NCI-H446 (cell line): ENCODE measurements around the gene FOSB.
"Not testable (repeated sequence)": the region's sequence is repeated elsewhere in the genome, so short reads cannot be mapped to it uniquely, and the experiment has no call there.

Source experiments
- DNase-seq, 2 experiments: peaks; one replicate each; lab custom pipeline; 2025; lab: John Stamatoyannopoulos, UW

The FOSB gene

DNA sequence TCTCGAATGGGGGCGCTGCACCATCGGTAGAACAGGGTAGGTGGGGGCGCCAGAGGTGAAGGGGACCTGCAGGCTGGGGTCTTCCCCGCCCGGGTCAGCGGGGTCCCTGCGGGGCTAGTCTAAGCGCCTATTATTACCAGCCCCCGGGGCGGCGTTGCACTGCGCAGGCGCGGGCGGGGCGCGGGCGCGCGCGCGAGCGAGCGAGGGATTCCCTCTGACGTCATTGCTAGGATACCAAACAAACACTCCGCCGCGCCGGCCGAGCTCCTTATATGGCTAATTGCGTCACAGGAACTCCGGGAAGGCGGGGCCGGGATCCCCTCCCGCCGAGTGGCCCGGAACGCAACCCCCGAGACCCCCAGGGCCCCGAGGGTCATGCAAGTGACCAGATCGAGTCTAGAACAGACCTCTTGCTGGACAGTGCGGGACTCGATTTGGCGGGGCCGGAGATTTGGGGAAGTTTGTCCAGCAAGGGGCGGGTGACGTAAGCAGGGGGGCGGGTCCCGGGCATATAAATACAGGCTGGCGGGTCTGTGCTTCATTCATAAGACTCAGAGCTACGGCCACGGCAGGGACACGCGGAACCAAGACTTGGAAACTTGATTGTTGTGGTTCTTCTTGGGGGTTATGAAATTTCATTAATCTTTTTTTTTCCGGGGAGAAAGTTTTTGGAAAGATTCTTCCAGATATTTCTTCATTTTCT lies at the start of gene FOSB:
FOSB (plus strand) TSS at position 541 of the 703 bp plus-strand sequence. CDS start 591 bp downstream, outside the sequence.
- DNase-seq: peak; percentile 97 to 98

DNA sequence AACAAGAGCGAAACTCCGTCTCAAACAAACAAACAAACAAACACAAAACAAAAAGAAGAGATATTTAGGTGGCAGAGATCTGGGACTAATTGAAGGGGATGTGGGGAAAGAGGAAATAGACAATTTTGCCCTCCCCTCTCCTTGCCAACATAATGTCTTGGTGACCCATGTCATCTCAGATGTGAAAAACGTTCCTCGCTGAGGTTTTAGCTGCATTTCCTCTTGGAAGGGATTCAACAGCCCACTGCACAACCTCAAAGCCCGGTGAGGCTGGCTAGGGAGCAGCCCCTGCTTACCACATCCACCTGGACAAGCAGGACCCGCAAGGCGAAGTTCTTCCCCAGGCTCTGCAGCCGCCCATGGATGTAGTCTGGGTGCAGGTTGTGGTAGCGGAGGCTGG lies 49.0 kb upstream of the FOSB start:
- DNase-seq: no peak

DNA sequence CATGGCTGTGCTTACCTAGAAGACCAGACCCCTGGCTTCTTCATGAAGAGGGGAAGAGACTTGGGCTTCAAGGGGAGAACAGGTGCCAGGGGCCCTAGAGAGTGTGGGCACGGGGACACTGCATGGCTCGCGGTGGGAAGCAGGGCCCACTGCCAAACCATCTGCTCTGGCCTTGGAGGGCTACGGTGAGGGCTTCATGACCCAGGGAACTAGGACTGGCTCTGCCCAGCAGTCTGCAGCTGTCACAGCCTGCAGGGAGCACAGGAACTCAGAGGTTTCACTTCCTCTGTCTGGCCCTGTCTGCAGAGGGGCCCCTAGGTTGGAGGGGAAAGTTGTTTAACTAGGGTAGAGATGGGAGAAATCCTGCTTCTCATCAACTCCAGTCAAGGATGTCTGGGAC lies 48.4 kb upstream of the FOSB start:
- DNase-seq: peak in 1 of 2 experiments; percentile 25

DNA sequence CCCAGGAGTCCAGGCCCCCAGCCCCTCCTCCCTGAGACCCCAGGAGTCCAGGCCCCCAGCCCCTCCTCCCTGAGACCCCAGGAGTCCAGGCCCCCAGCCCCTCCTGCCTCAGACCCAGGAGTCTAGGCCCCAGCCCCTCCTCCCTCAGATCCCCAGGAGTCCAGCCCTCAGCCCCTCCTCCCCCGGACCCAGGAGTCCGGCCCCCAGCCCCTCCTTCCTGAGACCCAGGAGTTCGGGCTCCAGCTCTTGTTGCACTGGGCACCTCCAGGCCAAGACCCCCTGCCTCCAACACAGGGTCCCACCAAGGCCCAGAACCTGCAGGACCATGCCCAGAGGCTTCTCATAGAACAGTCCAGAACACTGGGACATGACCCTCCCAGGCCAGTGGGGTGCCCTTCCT lies 47.9 kb upstream of the FOSB start:
- DNase-seq: no peak

DNA sequence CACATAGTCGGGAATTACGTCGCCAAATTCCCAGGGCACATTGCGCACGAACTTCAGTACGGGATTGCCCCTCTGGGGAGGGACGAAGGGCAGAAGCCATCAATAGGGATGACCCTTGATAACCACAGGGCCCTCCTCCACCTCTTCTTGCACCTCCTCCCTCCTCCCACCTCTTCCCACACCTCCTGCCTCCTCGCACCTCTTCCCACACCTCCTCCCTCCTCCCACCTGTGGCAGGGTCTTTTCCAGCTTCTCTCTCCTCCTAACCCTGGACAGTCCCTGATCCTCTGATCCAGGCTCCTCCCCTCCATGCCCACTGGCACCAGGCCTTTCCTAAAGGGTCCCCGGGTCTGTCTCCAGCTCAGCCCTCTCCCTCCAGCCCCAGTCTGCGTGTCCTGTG lies 47.4 kb upstream of the FOSB start:
- no peak for DNase-seq

DNA sequence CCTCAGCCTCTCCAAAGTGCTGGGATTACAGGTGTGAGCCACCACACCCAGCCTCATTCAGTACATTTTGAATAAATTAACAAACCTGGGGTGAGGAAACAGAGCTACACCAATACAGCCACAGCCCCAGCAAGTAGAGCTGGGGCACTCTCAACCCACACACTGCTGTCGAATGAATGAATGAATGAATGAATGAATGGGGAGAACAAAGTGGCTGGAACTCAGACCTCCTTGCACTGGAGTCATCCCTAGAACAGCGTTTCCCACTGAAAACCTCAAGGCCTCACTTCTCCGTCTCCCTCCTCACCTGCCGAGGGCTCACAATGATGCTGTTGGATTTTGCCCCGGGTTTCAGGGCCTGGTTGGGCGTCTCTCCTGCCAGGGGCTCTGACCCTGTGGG lies 46.9 kb upstream of the FOSB start:
- no peak for DNase-seq

DNA sequence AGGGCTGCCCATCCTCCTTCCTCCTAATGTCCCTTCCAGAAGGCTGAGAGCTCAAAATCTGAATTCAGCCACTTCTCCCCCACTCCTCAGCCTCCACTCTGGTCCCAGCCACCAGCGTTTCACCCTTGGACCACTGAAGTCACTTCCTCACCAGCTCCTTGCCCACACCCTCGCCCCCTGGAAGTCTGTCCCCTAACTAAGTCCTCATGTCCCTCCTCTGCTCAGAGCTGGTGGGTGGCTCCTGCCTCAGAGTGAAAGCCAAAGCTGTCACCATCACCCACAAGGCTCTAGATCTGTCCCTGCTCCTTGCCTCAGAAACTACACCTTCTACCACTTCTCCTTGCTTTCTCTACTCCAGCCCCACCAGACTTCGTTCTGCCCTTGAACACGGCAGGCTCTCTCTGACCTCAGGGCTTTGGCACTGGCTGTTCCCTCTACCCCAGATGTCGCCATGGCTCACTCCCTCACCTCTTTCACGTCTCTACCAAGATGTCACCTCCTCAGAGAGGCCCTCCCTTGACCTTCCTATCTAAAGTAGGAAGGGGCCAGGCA lies 45.8 kb upstream of the FOSB start:
- DNase-seq: no peak

DNA sequence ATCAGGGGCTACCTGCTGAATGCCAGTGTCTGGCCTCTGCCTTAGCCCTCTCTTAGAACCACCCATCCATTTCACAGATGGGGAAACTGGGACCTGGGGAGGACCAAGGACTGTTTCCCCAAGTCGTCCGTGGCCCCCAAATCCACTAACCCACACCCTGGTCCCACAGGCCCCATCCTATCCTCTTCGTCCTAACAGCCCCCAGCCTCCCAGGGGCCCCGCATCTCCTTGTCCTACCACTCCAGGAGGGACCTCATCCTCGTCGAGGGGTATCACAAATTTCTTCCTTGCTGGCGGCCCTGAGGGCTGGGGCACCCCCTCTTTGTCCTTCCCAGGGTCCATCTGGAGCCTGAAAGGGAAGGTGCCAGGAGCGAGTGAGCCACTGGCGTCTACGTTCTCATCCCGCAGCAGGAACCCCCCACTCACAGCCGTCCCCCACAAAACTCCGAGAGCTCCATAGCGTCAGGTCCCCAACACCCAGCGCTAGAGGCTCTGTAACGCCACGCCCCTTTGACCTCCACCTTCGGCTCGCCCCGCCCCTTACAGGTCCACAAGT lies 44.7 kb upstream of the FOSB start:
- DNase-seq: no peak

DNA sequence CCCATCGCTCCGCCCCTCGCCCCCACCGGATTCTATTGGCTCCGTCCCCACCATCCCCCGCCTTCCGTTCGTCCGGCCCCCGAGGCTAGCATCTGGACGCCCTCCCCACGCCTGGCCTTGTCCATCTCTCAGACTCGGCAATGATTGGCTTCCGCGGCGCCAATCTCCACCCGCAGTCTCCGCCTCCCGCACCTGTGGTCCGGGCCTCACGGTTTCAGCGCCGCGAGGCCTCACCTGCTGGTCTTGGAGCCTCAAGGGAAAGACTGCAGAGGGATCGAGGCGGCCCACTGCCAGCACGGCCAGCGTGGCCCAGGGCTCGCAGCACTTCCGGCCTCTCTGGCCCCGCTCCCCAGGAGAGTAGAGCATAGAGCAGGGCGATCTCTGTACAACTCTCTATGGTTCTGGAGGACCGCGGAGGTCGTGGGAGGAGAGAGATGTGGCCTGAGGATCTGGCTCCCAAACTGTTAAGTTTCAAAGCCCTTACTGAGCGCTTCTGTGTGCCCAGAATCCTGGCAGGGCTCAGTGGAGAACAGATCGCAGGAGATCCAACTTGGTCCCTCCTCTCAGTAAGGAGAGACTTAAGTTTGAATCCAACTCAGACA lies 44.1 kb upstream of the FOSB start, which contains the start of gene ERCC1:
ERCC1 (minus strand) TSS at position 329 of the 602 bp plus-strand sequence. CDS start 543 bp downstream, outside the sequence.
- peak; percentile 94 to 96 for DNase-seq

DNA sequence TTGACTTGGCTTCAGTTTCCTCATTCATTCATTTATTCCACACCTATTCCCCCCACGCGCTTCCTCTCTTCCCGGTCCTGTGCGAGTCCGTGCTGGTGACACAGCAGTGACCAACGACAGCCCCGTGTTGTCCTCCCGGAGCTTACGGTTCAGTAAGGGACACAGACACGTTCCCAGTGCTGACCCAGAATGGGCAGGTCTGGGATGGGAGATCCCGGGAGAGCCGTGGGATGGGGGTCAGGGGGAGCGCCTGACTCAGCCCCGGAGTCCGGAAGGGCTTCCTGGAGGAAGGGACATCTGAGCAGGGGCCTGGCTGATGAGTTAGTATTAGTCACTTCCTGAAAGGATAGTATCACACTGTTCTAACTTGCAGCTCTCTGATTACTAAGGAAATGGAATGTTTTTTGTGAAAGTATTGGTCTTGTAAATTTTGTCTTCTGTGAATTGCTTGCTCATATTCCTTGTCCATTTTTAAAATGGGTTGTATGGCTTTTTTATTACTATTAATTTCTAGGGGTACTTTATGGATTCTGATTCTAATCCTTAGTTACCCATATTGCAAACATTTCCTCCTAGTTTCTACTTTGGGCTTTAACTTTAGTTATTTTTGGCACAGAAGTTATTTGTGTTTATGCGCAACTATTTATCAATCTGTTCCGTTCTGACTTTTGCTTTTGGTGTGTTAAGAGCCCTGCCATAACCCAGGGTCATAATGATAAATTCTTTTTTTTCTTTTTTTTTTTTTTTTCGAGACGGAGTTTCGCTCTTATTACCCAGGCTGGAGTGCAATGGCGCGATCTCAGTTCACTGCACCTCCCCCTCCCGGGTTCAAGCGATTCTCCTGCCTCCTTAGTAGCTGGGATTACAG lies 43.4 kb upstream of the FOSB start:
- DNase-seq: peak in 1 of 2 experiments; percentile 56

DNA sequence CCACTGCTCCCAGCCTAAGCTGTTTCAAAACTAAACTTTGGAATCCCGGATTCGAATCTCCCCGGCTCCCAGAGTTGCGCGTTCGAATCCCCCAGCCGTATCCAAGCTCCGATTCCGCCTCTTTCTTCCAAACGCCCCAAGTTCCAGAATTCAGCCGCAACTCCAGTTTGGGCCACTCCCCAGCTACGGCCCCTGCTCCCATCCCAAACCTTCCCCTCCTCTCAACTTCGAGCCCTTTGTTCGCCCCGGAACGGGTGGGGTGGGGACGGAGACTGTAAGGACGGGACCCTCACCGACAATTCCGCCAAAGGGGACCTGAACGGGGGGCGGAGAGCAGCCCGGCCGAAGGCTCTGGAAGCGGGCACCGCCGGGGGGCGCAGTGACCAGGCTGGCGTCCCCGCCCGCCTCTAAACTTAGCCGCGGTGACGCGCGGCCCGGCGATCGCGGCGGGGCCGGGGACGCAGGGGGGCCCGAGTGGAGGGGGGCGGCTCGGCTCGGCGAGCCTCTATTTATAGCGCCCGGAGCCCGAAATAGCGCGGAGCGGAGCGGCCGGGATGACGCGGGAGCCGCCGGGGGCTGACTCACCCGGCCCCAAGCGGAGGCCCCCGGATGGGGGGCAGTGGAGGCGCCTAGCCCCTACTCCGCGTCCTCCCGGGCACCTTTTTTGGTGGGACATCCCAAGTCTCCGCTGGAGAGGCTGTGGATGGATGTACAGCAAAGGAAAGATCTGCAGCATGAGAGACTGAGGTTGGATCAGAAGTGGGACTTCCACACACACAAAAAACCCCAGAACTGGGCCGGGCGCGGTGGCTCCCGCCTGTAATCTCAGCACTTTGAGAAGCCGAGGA lies 39.2 kb upstream of the FOSB start:
- no peak for DNase-seq

DNA sequence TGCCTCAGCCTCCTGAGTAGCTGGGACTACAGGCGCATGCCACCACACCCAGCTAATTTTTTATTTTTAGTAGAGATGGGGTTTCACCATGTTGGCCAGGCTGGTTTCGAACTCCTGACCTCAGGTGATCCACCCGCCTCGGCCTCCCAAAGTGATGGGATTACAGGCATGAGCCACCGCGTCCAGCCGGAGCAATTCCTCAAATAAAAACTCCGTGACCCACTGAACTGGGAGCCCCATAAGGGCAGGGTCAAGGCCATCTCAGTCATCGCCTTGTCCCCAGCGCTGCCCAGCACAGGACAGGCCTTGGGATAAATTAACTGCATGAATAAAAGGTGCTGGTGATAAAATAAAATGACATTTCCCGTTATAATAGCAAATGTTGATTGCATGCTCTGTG lies 37.9 kb upstream of the FOSB start:
- DNase-seq: not testable (repeated sequence)

DNA sequence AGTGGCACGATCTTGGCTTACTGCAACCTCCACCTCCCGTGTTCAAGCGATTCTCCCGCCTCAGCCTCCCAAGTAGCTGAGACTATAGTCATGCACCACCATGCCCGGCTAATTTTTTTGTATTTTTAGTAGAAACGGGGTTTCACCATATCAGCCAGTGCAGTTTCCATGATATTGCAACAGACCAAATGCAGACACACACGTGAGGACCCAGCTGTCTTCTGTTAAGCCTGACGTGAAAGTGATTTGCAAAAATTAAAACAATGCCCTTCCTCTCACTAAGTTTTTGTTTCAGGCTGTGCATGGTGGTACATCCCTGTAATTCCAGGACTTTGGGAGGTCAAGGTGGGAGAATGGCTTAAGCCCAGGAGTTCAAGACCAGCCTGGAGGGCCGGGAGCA lies 36.8 kb upstream of the FOSB start:
- DNase-seq: not testable (repeated sequence)

DNA sequence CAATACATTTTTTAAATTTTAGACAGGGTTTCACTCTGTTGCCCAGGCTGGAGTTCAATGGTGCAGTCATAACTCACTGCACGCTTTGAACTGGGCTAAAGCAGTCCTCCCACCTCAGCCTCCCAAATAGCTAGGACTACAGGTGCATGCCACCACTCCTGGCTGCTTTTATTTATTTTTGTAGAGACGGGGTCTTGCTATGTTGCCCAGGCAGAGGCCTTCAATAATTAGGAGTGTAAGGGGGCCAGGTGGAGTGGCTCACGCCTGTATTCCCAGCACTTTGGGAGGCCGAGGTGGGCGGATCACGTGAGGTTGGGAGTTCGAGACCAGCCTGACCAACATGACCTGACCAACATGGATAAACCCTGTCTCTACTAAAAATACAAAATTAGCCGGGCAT lies 35.3 kb upstream of the FOSB start:
- not testable (repeated sequence) for DNase-seq

DNA sequence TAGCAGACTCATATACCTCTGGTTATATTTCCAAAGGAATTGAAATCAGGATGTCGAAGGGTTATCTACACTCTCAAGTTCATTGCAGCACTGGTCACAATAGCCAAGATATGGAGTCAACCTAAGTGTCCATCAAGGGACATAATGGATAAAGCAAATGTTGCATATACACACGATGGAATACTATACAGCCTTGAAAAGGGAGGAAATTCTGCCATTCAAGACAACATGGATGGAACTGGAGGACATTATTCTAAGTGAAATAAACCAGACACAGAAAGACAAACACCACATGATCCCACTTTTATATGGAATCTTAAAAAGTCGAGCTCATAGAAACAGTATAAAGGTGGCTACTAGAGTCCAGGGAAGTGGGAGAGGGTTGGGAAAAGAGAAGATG lies 30.5 kb upstream of the FOSB start:
- DNase-seq: no peak

DNA sequence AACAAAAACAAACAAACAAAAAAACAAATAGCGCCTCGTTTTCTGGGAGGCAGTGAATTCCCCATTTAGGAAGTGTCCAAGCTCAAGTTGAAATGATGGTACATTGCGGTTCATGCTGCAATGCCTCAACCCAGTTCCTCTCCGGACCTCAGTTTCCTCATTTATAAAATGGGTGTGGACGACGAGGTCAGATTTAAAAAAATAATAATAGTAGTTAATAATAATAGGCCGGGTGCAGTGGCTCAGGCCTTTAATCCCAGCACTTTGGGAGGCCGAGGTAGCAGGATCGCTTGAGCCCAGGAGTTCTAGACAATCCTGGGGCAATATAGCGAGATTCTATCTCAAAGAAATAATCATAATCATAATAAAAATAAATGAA lies 28.6 kb upstream of the FOSB start:
- no peak for DNase-seq

DNA sequence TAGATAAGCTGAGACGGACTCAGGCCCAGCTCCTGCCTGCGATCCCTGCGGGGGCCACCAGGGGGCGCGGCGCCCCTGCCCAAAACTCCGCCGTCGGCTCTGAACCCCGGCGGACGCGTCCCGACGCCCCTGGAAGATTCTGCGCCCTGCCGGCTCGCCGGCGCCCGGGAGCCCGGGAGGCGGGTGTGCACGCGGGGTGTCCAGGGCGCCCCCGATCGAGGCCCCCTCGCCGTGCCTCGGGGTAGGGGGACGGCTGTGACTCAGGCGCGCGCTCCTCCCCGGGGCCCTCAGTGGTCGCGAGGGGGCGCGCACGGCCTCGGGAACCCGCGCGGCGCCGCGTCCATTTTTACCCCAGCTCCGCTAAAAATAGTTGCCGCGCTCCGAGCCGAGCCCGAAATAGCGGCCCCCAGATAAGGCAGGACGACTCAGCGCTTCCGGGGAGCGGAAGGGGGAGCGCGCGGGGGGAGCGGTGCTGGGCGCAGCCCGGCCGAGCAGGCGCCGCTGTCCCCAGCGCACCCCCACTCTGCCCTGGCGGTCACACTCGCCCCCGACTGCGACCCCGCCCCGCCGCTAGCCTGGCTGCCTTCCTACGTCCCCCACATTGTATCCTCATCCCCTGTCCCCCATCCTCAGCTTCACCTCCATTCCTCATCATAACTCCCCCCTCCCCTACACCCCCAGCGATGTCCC lies 28.1 kb upstream of the FOSB start:
- peak; percentile 59 to 87 for DNase-seq

DNA sequence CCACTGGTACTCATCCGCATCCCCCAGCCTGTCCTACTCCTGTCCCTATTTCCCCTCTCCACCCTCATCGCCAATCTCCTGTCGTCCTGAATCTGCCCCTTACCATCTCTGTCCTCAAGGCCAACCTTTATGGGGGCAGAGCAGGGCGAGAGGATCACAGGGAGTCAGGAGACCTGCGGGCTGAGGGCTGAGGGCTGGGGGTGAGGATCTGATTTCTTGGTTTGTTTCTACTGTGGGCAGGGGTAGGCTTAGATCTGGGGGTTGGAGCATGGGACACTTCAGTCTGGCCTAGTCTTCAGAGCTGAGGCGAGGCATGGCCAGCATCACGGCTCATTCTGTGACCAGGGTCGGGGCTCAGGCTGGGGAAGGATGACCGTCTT lies 27.5 kb upstream of the FOSB start:
- DNase-seq: no peak

DNA sequence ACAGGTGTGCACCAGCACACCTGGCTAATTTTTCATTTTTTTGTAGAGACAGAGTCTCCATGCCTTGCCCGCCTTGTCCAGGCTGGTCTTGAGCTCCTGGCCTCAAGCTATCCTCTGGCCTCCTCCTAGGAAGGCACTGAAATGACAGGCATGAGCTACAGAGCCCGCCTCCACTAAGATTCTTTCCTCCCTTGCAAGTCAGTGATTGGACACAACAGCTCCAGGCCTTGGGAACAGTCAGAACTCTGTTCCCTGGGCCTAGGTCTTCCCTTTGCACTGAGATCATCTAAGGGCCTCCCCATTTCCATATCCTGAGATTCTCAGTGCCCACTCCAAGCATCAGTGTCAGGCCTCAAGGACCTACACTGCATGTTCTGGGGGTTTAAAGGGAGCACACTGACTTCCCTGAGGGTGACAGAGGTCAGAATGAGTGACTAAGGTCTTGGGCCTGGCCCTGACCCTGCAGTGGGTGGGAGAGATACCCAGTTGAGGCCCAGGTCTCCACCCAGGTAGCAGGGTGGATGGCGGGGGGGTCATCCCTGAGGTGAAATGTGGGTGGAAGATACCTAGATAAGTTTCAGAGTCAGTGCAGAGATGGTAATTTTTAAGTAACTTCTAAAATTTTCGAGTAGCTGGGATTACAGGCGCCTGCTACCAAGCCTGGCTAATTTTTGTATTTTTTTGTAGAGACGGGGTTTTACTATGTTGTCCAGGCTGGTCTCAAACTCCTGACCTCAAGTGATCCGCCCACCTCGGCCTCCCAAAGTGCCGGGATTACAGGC lies 26.7 kb upstream of the FOSB start:
- DNase-seq: peak in 1 of 2 experiments; percentile 33

DNA sequence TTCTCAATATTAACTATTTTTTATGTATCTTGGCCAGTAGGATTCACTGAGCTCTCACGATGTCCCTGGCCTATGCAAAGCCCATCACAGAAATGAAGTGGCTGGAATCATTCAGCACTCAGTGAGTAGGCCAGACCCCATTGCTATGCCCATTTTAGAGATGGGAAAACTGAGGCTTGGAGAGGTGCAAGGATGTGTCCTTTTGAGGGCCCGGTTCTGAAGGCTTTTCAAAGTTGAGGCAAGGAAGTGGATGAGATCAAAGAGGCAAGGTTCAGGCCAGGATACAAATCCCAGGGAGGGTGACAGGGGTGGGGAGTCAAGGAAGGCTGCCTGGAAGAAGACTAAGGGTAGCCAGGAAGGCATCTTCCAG lies 25.4 kb upstream of the FOSB start:
- no peak for DNase-seq
